Measurements from ENCODE around the gene WDFY4.

WDFY4 gene

DNA sequence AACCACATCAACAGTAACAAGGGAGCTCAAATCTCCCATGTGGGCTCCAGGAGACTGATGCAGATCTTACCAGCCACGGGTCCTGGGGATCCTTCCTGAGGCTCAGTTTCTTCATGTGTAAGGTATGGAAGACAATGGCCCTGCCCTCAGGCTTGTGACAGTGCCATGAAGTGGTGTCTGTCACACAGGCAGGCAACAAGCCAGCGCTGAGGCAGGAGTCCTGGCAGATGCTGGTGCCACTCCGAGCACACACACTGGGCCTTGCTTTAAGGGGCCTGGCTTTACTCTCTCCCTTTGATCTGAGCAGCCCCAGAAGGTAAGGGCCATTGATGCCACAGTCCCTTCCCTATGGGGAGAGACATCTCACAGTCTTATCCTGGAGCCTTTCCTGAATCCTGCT is 283.4 kb downstream of the WDFY4 start:
- Histone ChIP-seq H3K4me3 (ENCODE audit: insufficient read depth, low read length, poor library complexity, severe bottlenecking) (no peak overlapping the region), H3K79me2 (ENCODE audit: insufficient read depth, low read length) (no peaks in the 10 kb centered on the region), H3F3A (ENCODE audit: insufficient read depth) (no peaks in the 10 kb centered on the region), H3K9ac (ENCODE audit: low read length) (no peak overlapping the region), H3K27ac (ENCODE audit: low read depth, low read length) (no peak overlapping the region), H3K9me2 (replicated peaks; ENCODE audit: insufficient read depth, low read length) (no peaks in the 10 kb centered on the region), H4K20me1 (ENCODE audit: low read depth, low read length) (no peaks in the 10 kb centered on the region), H3K9me3 (ENCODE audit: insufficient read depth, low read length) (no peaks in the 10 kb centered on the region), H3K36me3 (ENCODE audit: low read length) (0 out of 2 replicates have a peak, but pooled peaks cover 6% of the 10 kb centered on the region), H3K4me2 (ENCODE audit: low read depth, low read length, poor library complexity, severe bottlenecking) (no peak overlapping the region), H3K27me3 (ENCODE audit: low read length) (no peaks in the 10 kb centered on the region), H2AFZ (ENCODE audit: low read depth, low read length, severe bottlenecking) (no peak overlapping the region)
- TF ChIP-seq EZH2phosphoT487 (conservative IDR thresholded peaks at IDR 0.05; ENCODE audit: low read length) = no peak
- TF ChIP-seq, protein P1, sequence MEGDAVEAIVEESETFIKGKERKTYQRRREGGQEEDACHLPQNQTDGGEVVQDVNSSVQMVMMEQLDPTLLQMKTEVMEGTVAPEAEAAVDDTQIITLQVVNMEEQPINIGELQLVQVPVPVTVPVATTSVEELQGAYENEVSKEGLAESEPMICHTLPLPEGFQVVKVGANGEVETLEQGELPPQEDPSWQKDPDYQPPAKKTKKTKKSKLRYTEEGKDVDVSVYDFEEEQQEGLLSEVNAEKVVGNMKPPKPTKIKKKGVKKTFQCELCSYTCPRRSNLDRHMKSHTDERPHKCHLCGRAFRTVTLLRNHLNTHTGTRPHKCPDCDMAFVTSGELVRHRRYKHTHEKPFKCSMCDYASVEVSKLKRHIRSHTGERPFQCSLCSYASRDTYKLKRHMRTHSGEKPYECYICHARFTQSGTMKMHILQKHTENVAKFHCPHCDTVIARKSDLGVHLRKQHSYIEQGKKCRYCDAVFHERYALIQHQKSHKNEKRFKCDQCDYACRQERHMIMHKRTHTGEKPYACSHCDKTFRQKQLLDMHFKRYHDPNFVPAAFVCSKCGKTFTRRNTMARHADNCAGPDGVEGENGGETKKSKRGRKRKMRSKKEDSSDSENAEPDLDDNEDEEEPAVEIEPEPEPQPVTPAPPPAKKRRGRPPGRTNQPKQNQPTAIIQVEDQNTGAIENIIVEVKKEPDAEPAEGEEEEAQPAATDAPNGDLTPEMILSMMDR (IDR thresholded peaks at IDR 0.05; ENCODE audit: insufficient read depth, low read length, poor library complexity, severe bottlenecking) = no peak

DNA sequence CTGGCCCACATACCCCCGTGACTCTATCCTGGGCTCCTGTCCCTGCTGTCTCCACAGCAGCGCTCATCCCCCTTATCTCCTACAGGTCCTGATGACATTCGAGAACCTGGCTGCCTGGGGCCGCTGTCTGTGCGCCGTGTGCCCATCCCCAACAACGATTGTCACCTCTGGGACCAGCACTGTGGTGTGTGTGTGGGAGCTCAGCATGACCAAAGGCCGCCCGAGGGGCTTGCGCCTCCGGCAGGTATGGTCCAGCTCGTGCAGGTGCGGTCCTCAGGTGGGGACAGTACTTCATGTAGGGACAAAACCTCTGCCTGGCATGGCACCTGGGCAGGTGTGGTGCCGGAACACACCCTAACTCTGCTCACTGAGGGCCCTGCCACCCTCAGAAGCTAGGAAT is 285.4 kb downstream of the WDFY4 start:
- no peak overlapping the region for H3K4me3 ChIP-seq (ENCODE audit: insufficient read depth, low read length, poor library complexity, severe bottlenecking)
- no peak overlapping the region for H3K9ac ChIP-seq (ENCODE audit: low read length)
- H3K9me2 ChIP-seq (replicated peaks; ENCODE audit: insufficient read depth, low read length) = no peaks in the 10 kb centered on the region
- no peaks in the 10 kb centered on the region for H3F3A ChIP-seq (ENCODE audit: insufficient read depth)
- H3K27me3 ChIP-seq (ENCODE audit: low read length) = no peaks in the 10 kb centered on the region
- H3K27ac ChIP-seq (ENCODE audit: low read depth, low read length) = no peak overlapping the region
- no peak for TF ChIP-seq EZH2phosphoT487 (conservative IDR thresholded peaks at IDR 0.05; ENCODE audit: low read length)
- TF ChIP-seq, protein P1 (IDR thresholded peaks at IDR 0.05; ENCODE audit: insufficient read depth, low read length, poor library complexity, severe bottlenecking) = no peak
- no peak overlapping the region for H3K4me2 ChIP-seq (ENCODE audit: low read depth, low read length, poor library complexity, severe bottlenecking)
- no peak overlapping the region for H2AFZ ChIP-seq (ENCODE audit: low read depth, low read length, severe bottlenecking)
- H3K36me3 ChIP-seq (ENCODE audit: low read length) = 0 out of 2 replicates have a peak, but pooled peaks cover 6% of the 10 kb centered on the region
- H4K20me1 ChIP-seq (ENCODE audit: low read depth, low read length) = no peaks in the 10 kb centered on the region
- H3K79me2 ChIP-seq (ENCODE audit: insufficient read depth, low read length) = no peaks in the 10 kb centered on the region
- H3K9me3 ChIP-seq (ENCODE audit: insufficient read depth, low read length) = no peaks in the 10 kb centered on the region

DNA sequence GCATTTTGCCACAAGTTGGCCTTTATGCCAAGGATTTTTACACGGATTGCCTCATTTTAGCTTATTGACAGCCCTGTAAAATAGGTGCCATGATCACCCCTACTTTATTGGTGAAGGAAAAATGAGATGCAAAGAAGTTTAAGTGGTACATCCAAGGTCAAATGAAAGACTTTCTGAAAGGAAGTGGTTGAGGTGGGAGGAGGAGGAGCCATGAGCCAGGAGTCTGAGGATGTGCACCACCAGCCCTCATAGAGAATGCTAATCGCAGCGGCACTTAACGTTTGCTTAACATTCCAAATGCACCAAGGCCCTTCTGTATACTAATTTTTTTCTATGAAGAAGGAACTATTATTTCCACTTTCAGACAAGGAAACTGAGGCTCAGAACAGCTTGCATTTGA is 286.0 kb downstream of the WDFY4 start:
- no peaks in the 10 kb centered on the region for H3K27me3 ChIP-seq (ENCODE audit: low read length)
- H3K27ac ChIP-seq (ENCODE audit: low read depth, low read length) = no peak overlapping the region
- no peak for TF ChIP-seq EZH2phosphoT487 (conservative IDR thresholded peaks at IDR 0.05; ENCODE audit: low read length)
- TF ChIP-seq, protein P1 (IDR thresholded peaks at IDR 0.05; ENCODE audit: insufficient read depth, low read length, poor library complexity, severe bottlenecking) = no peak
- 0 out of 2 replicates have a peak, but pooled peaks cover 6% of the 10 kb centered on the region for H3K36me3 ChIP-seq (ENCODE audit: low read length)
- no peak overlapping the region for H2AFZ ChIP-seq (ENCODE audit: low read depth, low read length, severe bottlenecking)
- no peak overlapping the region for H3K4me2 ChIP-seq (ENCODE audit: low read depth, low read length, poor library complexity, severe bottlenecking)
- H3K9ac ChIP-seq (ENCODE audit: low read length) = no peak overlapping the region
- no peaks in the 10 kb centered on the region for H4K20me1 ChIP-seq (ENCODE audit: low read depth, low read length)
- no peaks in the 10 kb centered on the region for H3K9me2 ChIP-seq (replicated peaks; ENCODE audit: insufficient read depth, low read length)
- no peaks in the 10 kb centered on the region for H3F3A ChIP-seq (ENCODE audit: insufficient read depth)
- no peaks in the 10 kb centered on the region for H3K79me2 ChIP-seq (ENCODE audit: insufficient read depth, low read length)
- H3K4me3 ChIP-seq (ENCODE audit: insufficient read depth, low read length, poor library complexity, severe bottlenecking) = no peak overlapping the region
- no peaks in the 10 kb centered on the region for H3K9me3 ChIP-seq (ENCODE audit: insufficient read depth, low read length)
